Transverse colon (tissue), 3 donors: ENCODE data around the gene BLNK.

Experiments
- EP300 ChIP-seq: sonication (generic); formaldehyde crosslinking; IDR thresholded peaks from one replicate; pipeline ENCODE4 v1.6.1; 2017; ENCODE audit warnings: antibody characterized with exemption, low read depth
- POLR2A ChIP-seq: fragments of 450-650 bp; IDR thresholded peaks from one replicate; pipeline ENCODE4 v1.6.1; 2016; ENCODE audit warnings: antibody characterized with exemption, mild to moderate bottlenecking, moderate library complexity
- TF ChIP-seq, protein P1 (sequence below), 5 experiments: fragments of 200-600 bp in 3 of 5; fragments of 450-650 bp in 2 of 5; sonication (generic) in 3 of 5; IDR thresholded peaks; 1 replicate in 2 of 5; 2 replicates in 3 of 5; pipeline ENCODE4 v1.5.1; 2016 to 2017; ENCODE audit warnings: antibody characterized with exemption in 5 of 5, inconsistent platforms in 3 of 5, mild to moderate bottlenecking in 2 of 5, moderate library complexity in 1 of 5

DNA sequence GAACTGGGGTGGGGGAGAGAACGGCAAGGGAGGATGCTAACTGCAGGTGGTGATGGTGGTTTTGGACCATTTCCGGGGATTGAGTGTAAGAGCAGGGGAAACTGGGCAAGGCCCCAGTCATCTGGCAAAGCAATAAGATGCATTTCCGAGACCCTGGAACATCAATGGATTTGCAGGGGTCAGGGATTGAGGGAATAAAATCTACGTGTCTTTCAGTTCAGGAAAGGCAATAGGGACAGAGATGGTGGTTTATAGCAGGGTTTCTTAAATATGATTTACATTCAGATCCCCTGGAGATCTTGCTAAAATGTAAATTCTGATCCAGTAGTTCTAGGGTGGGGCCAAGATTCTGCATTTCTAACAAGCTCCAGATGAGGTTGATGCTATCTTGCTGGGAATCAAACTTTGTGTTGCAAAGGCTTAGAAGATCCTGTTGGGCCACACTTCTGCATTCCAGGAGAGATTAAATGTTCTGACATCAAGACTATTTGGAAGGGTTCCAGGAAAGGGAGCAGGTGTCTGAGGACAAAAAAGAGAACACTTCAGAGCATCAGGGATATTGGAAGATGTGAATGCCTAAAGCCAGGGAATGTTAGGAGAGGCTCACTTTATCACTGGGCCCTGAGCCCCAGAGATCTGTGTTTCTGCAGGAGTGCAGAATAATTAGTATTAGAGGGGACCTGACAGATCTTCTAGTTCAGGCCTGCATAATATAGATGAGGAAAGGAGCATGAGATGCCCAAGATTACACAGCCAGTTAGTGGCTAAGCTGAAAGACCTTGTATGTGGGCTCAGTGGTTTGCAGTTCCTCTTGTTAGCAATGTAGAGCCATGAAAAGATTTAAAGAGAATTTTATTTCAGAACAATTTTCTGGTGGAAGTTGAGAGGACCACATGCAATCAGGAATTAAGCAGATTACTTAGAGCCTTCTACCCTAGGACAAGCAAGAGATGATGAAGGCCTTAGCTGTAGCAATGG lies 32.4 kb downstream of the BLNK start:
- TF ChIP-seq POLR2A (no peak), EP300 (no peak)
- TF ChIP-seq, protein P1, sequence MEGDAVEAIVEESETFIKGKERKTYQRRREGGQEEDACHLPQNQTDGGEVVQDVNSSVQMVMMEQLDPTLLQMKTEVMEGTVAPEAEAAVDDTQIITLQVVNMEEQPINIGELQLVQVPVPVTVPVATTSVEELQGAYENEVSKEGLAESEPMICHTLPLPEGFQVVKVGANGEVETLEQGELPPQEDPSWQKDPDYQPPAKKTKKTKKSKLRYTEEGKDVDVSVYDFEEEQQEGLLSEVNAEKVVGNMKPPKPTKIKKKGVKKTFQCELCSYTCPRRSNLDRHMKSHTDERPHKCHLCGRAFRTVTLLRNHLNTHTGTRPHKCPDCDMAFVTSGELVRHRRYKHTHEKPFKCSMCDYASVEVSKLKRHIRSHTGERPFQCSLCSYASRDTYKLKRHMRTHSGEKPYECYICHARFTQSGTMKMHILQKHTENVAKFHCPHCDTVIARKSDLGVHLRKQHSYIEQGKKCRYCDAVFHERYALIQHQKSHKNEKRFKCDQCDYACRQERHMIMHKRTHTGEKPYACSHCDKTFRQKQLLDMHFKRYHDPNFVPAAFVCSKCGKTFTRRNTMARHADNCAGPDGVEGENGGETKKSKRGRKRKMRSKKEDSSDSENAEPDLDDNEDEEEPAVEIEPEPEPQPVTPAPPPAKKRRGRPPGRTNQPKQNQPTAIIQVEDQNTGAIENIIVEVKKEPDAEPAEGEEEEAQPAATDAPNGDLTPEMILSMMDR (IDR thresholded peaks at IDR 0.05) = no peak
